HL-60 (cell line): ENCODE measurements around the gene FREM2.

ENCODE experiments used
- CTCF ChIP-seq: IDR thresholded peaks from one replicate; pipeline ENCODE4 v1.5.1; 2011; ENCODE audit warnings: low read length, control low read depth, inconsistent platforms; ENCODE audit not compliant: insufficient read depth
- GABPA ChIP-seq: IDR thresholded peaks from 2 replicates; pipeline ENCODE4 v1.6.1; 2012; ENCODE audit warnings: low read depth
- POLR2AphosphoS5 ChIP-seq: IDR thresholded peaks from 2 replicates; pipeline ENCODE4 v1.6.1; 2012; ENCODE audit warnings: low read depth
- REST ChIP-seq: IDR thresholded peaks from 2 replicates; pipeline ENCODE4 v1.6.1; 2012; ENCODE audit warnings: low read depth; ENCODE audit not compliant: insufficient replicate concordance

- no peak for TF ChIP-seq CTCF
- no peak for TF ChIP-seq POLR2AphosphoS5
- no peak for TF ChIP-seq REST
- no peak for TF ChIP-seq GABPA
Measured at GRCh38 chr13:38787550-38787949, 100.7 kb downstream of the FREM2 start.
